NCI-H82 (cell line): ENCODE measurements around the gene ST6GALNAC5.
A peak's percentile ranks its signal among the peaks of the same experiment; 100 is the strongest.

Source experiments
- DNase-seq: peaks from one replicate; lab custom pipeline; 2025; lab: John Stamatoyannopoulos, UW

Gene ST6GALNAC5

GRCh38 chr1:77047978-77048614 is 180.8 kb downstream of the ST6GALNAC5 start:
- no peak for DNase-seq

- DNase-seq: no peak
These were observed 181.3 kb downstream of the ST6GALNAC5 start for GRCh38 chr1:77048615-77049005.

GRCh38 chr1:77051425-77051824 is 184.1 kb downstream of the ST6GALNAC5 start:
- no peak for DNase-seq

GRCh38 chr1:77056525-77056924 is 189.2 kb downstream of the ST6GALNAC5 start:
- no peak for DNase-seq

- DNase-seq: no peak
These were observed 190.8 kb downstream of the ST6GALNAC5 start for GRCh38 chr1:77057994-77058585.

- no peak for DNase-seq
These were observed 192.7 kb downstream of the ST6GALNAC5 start for GRCh38 chr1:77060000-77060399.

GRCh38 chr1:77061162-77061561 is 193.9 kb downstream of the ST6GALNAC5 start:
- DNase-seq: no peak

- DNase-seq: no peak
These were observed 195.8 kb downstream of the ST6GALNAC5 start for GRCh38 chr1:77063118-77063517.

- no peak for DNase-seq
These were observed 197.0 kb downstream of the ST6GALNAC5 start for GRCh38 chr1:77064246-77064645.

- DNase-seq: no peak
These were observed 198.5 kb downstream of the ST6GALNAC5 start for GRCh38 chr1:77065693-77066342.

- peak; percentile 10 for DNase-seq
These were observed 200.7 kb downstream of the ST6GALNAC5 start for GRCh38 chr1:77068013-77068412.

GRCh38 chr1:77076759-77077158 is 209.5 kb downstream of the ST6GALNAC5 start:
- DNase-seq: no peak

GRCh38 chr1:77081834-77082233 is 214.6 kb downstream of the ST6GALNAC5 start:
- DNase-seq: no peak

- DNase-seq: no peak
These were observed 217.2 kb downstream of the ST6GALNAC5 start for GRCh38 chr1:77084457-77084856.

GRCh38 chr1:77085109-77085508 is 217.8 kb downstream of the ST6GALNAC5 start:
- DNase-seq: peak; percentile 69

- no peak for DNase-seq
These were observed 222.5 kb downstream of the ST6GALNAC5 start for GRCh38 chr1:77089756-77090155.

- peak; percentile 33 for DNase-seq
These were observed 228.0 kb downstream of the ST6GALNAC5 start for GRCh38 chr1:77095236-77095635.

GRCh38 chr1:77096496-77097255 is 229.4 kb downstream of the ST6GALNAC5 start:
- no peak for DNase-seq

- DNase-seq: no peak
These were observed 233.6 kb downstream of the ST6GALNAC5 start for GRCh38 chr1:77100875-77101274.

- DNase-seq: no peak
These were observed 236.2 kb downstream of the ST6GALNAC5 start for GRCh38 chr1:77103486-77103885.

GRCh38 chr1:77104672-77105071 is 237.4 kb downstream of the ST6GALNAC5 start:
- no peak for DNase-seq
